Fibroblast of lung (primary cell): ENCODE data around the gene ASIC4. TPM values are rescaled to one million over a fixed set of nuclear protein-coding genes. Genes with fewer than 3 reads are reported as not detected.

Experiments
- DNase-seq, 2 donors: peaks; one replicate each; pipeline versions ENCODE4 v3.0.0 to v3.0.0-alpha.2; 2010; ENCODE audit warnings: low read depth in 2 of 2
- H2AFZ ChIP-seq: 2 replicates; pipeline ENCODE4 v1.5.1; 2012; ENCODE audit warnings: low read length, control low read depth, inconsistent platforms
- H3K27ac ChIP-seq: 2 replicates; pipeline ENCODE4 v1.5.1; 2011; ENCODE audit warnings: low read length, control low read depth; ENCODE audit not compliant: insufficient read depth
- H3K27me3 ChIP-seq: 2 replicates; pipeline ENCODE4 v1.5.1; 2011; ENCODE audit warnings: mild to moderate bottlenecking, low read length; ENCODE audit not compliant: control insufficient read depth, insufficient read depth
- H3K36me3 ChIP-seq: 2 replicates; pipeline ENCODE4 v1.5.1; 2011; ENCODE audit warnings: low read length; ENCODE audit not compliant: control insufficient read depth, insufficient read depth
- H3K4me1 ChIP-seq: 2 replicates; pipeline ENCODE4 v1.5.1; 2011; ENCODE audit warnings: low read length; ENCODE audit not compliant: control insufficient read depth, insufficient read depth; ENCODE audit errors: extremely low read depth
- H3K4me2 ChIP-seq: 2 replicates; pipeline ENCODE4 v1.5.1; 2011; ENCODE audit warnings: low read length, control low read depth; ENCODE audit not compliant: insufficient read depth; ENCODE audit errors: extremely low read depth
- H3K4me3 ChIP-seq, 4 experiments: fragments of 200-600 bp in 1 of 4; sonication (generic) in 1 of 4; replicated peaks in 1 of 4; 2 replicates each; pipeline ENCODE4 v1.5.1; 2011 to 2016; ENCODE audit warnings: low read length in 4 of 4, low read depth in 3 of 4, mild to moderate bottlenecking in 3 of 4, control low read depth in 2 of 4, inconsistent platforms in 1 of 4, mixed read lengths in 1 of 4; ENCODE audit not compliant: insufficient read depth in 1 of 4; ENCODE audit errors: control extremely low read depth in 1 of 4
- H3K79me2 ChIP-seq: 2 replicates; pipeline ENCODE4 v1.5.1; 2012; ENCODE audit warnings: mild to moderate bottlenecking, low read length, inconsistent platforms; ENCODE audit not compliant: control insufficient read depth, insufficient read depth
- H3K9ac ChIP-seq: 2 replicates; pipeline ENCODE4 v1.5.1; 2011; ENCODE audit warnings: mild to moderate bottlenecking, low read length, control low read depth; ENCODE audit not compliant: insufficient read depth
- H3K9me3 ChIP-seq: 2 replicates; pipeline ENCODE4 v1.5.1; 2012; ENCODE audit warnings: low read depth, low read length; ENCODE audit not compliant: control insufficient read depth, insufficient read depth
- H4K20me1 ChIP-seq: 2 replicates; pipeline ENCODE4 v1.5.1; 2011; ENCODE audit warnings: low read length; ENCODE audit not compliant: control insufficient read depth, insufficient read depth; ENCODE audit errors: extremely low read depth
- CTCF ChIP-seq, 2 donors: IDR thresholded peaks in 1 of 2; conservative IDR thresholded peaks in 1 of 2; 1 replicate in 1 of 2; 2 replicates in 1 of 2; pipeline ENCODE4 v1.5.1; 2011 to 2012; ENCODE audit warnings: low read length in 2 of 2, control low read depth in 1 of 2, inconsistent platforms in 1 of 2, low read depth in 1 of 2, mild to moderate bottlenecking in 1 of 2
- EZH2 ChIP-seq: IDR thresholded peaks from 2 replicates; pipeline ENCODE4 v1.5.1; 2012; ENCODE audit warnings: low read length, control low read depth, mild to moderate bottlenecking; ENCODE audit errors: missing control alignments
- polyA plus RNA-seq, 2 donors: library from polyadenylated mRNA; depleted of rRNA in 1 of 2; stranded (reverse) in 1 of 2; unstranded in 1 of 2; fragments of >200 nt; gene quantifications; 2 replicates each; pipeline ENCODE4 v1.2.1, GENCODE V29; 2011 to 2012; ENCODE audit warnings: missing spikeins in 1 of 2
- total RNA-seq: library from RNA; depleted of rRNA; stranded (reverse); fragments of >200 nt; gene quantifications from 2 replicates; pipeline ENCODE4 v1.2.1, GENCODE V29; 2014

The ASIC4 gene
- total and polyA plus RNA-seq, 2 donors (not counting 1 experiment from before 2014, with no cell fraction given) = 0.33 TPM; not detected in 1

- peaks cover 1% of the 10 kb centered on the region for H3K36me3 ChIP-seq
- no peak overlapping the region for H3K27ac ChIP-seq
- no peak overlapping the region for H3K4me2 ChIP-seq
- H3K27me3 ChIP-seq = peaks cover 12% of the 10 kb centered on the region
- H3K4me1 ChIP-seq = no peaks in the 10 kb centered on the region
- TF ChIP-seq EZH2 (no peak), CTCF (conservative IDR thresholded peaks at IDR 0.05 in 1 of 2, IDR thresholded peaks at IDR 0.05 in 1 of 2; ENCODE audit: low read depth in 1 of 2, low read length in 2 of 2) (no peak)
- no peak overlapping the region for H3K4me3 ChIP-seq
- H3K9ac ChIP-seq = no peak overlapping the region
- no peak overlapping the region for H2AFZ ChIP-seq
- DNase-seq = no peak
- H3K9me3 ChIP-seq = no peaks in the 10 kb centered on the region
- no peaks in the 10 kb centered on the region for H4K20me1 ChIP-seq
- H3K79me2 ChIP-seq = no peaks in the 10 kb centered on the region
Measured at GRCh38 chr2:219480004-219480403, 34.3 kb upstream of the ASIC4 start.

DNA sequence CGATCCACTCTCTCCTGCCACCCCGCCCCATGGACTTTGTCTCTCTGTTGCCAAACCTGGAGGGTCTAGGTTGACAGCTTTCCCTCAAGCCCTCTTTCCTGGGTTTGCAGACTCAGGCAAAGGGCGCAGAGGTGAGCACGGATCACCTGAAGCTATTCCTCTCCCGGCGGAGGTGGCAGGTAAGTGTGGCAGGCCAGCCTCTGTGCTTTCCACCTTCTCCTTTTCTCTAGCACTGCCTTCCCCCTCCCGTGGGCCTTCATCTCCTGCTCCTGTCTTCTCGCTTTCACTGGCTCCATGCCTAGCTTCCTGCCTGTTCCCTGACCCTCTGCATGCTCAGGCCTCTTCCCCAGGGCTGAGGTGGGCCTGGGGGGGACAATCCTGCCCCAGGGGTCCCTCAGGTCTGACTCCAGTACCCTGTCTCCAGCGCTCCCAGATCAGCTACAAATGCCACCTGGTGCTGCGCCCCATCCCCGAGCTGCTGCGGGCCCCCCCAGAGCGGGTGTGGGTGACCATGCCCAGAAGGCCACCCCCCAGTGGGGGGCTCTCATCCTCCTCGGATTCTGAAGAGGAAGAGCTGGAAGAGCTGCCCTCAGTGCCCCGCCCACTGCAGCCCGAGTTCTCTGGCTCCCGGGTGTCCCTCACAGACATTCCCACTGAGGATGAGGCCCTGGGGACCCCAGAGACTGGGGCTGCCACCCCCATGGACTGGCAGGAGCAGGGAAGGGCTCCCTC lies 31.4 kb upstream of the ASIC4 start:
- Histone ChIP-seq H3K4me1 (no peaks in the 10 kb centered on the region), H3K27me3 (peaks cover 29% of the 10 kb centered on the region), H3K4me3 (no peak overlapping the region), H2AFZ (no peak overlapping the region), H3K9ac (no peak overlapping the region), H3K4me2 (no peak overlapping the region), H4K20me1 (no peaks in the 10 kb centered on the region), H3K9me3 (no peaks in the 10 kb centered on the region), H3K27ac (no peak overlapping the region), H3K79me2 (no peaks in the 10 kb centered on the region), H3K36me3 (no peaks in the 10 kb centered on the region)
- TF ChIP-seq CTCF (conservative IDR thresholded peaks at IDR 0.05 in 1 of 2, IDR thresholded peaks at IDR 0.05 in 1 of 2; ENCODE audit: low read depth in 1 of 2, low read length in 2 of 2) (no peak), EZH2 (no peak)
- no peak for DNase-seq

DNA sequence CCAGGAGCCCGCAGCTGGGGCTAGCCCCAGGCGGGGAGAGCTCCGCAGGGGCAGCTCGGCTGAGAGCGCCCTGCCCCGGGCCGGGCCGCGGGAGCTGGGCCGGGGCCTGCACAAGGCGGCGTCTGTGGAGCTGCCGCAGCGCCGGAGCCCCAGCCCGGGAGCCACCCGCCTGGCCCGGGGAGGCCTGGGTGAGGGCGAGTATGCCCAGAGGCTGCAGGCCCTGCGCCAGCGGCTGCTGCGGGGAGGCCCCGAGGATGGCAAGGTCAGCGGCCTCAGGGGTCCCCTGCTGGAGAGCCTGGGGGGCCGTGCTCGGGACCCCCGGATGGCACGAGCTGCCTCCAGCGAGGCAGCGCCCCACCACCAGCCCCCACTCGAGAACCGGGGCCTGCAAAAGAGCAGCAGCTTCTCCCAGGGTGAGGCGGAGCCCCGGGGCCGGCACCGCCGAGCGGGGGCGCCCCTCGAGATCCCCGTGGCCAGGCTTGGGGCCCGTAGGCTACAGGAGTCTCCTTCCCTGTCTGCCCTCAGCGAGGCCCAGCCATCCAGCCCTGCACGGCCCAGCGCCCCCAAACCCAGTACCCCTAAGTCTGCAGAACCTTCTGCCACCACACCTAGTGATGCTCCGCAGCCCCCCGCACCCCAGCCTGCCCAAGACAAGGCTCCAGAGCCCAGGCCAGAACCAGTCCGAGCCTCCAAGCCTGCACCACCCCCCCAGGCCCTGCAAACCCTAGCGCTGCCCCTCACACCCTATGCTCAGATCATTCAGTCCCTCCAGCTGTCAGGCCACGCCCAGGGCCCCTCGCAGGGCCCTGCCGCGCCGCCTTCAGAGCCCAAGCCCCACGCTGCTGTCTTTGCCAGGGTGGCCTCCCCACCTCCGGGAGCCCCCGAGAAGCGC lies 30.6 kb upstream of the ASIC4 start:
- Histone ChIP-seq H3K9me3 (no peaks in the 10 kb centered on the region), H3K79me2 (no peaks in the 10 kb centered on the region), H3K27me3 (peaks cover 29% of the 10 kb centered on the region), H3K9ac (no peak overlapping the region), H2AFZ (no peak overlapping the region), H3K27ac (no peak overlapping the region), H3K4me3 (no peak overlapping the region), H3K4me1 (no peaks in the 10 kb centered on the region), H4K20me1 (no peaks in the 10 kb centered on the region), H3K36me3 (no peaks in the 10 kb centered on the region), H3K4me2 (no peak overlapping the region)
- no peak for DNase-seq
- TF ChIP-seq CTCF (conservative IDR thresholded peaks at IDR 0.05 in 1 of 2, IDR thresholded peaks at IDR 0.05 in 1 of 2; ENCODE audit: low read depth in 1 of 2, low read length in 2 of 2) = no peak
- TF ChIP-seq EZH2 = no peak
